Type B pancreatic cell (in vitro differentiated cells): ENCODE results near the gene RPS15A. TPM values are rescaled to one million over a fixed set of nuclear protein-coding genes. Genes with fewer than 3 reads are reported as not detected.
"Not testable (repeated sequence)": the region's sequence is repeated elsewhere in the genome, so short reads cannot be mapped to it uniquely, and the experiment has no call there.

Experiments used
- DNase-seq: peaks from one replicate; pipeline ENCODE4 v3.0.0; 2021; ENCODE audit warnings: mixed read lengths; ENCODE audit not compliant: unreplicated experiment; ENCODE audit errors: extremely low spot score
- H3K27ac Mint-ChIP-seq: 2 replicates; pipeline ENCODE4 v1.8.0; 2021; ENCODE audit warnings: mild to moderate bottlenecking, mixed read lengths
- H3K27me3 Mint-ChIP-seq: 2 replicates; pipeline ENCODE4 v1.8.0; 2021; ENCODE audit warnings: mixed read lengths
- H3K36me3 Mint-ChIP-seq: 2 replicates; pipeline ENCODE4 v1.8.0; 2021; ENCODE audit warnings: mixed read lengths
- H3K4me1 Mint-ChIP-seq: one replicate; pipeline ENCODE4 v1.8.0; 2021; ENCODE audit warnings: mixed read lengths; ENCODE audit not compliant: unreplicated experiment
- H3K4me3 Mint-ChIP-seq: 2 replicates; pipeline ENCODE4 v1.8.0; 2021; ENCODE audit warnings: mild to moderate bottlenecking, mixed read lengths
- H3K9me3 Mint-ChIP-seq: 2 replicates; pipeline ENCODE4 v1.8.0; 2021; ENCODE audit warnings: mixed read lengths
- total RNA-seq: library from RNA; stranded (reverse); gene quantifications from 2 replicates; pipeline ENCODE4 v1.2.1, GENCODE V29; 2021; ENCODE audit warnings: low replicate concordance
- TF ChIP-seq, protein P1 (sequence below): fragments of 200-600 bp; sonication (generic); conservative IDR thresholded peaks from 2 replicates; pipeline ENCODE4 v1.5.0; 2021; ENCODE audit warnings: antibody characterized with exemption, mild to moderate bottlenecking

Gene RPS15A
- total RNA-seq, 1 donor from 2014 or later = 1,807 TPM

DNA sequence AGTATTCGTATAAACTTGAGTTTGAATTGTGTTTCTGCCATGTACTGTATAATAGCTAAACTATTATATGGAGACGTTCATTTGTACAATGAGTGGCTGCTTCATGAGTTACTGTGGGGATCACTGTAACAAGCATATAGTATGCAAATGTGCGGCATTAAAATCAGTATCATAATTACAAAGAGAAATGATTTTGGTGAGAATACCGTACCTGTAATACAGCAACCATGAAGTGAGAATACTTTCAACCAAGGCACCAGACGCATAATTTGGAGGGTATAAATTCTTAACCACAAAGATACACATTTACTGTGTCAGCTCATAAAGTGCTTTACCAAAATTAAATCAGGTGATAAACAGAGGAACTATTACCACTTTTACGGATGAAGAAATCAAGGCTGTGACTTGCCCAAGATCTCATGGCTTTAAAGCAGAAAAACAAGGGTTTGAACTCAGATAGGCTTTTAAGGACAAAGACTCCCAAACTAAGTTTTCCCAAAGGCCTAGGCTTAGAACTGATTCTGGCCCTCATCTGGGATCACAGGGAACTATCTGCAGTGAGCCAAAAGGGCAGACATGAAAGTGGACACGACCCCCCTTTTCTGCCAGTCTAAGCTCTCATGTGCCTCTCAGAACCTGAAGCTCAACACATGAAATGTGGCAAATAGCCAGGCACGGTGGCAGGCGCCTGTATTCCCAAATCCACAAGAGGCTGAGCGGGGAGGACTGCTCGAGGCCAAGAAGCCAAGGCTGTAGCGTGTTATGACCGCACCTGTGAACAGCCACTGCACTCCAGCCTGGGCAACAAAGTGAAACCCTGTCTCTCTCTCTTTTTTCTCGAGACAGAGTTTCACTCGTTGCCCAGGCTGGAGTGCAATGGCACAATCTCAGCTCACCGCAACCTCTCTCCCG, 6.4 kb downstream of the RPS15A start:
- no peaks in the 10 kb centered on the region for H3K27me3 Mint-ChIP-seq
- H3K9me3 Mint-ChIP-seq = no peaks in the 10 kb centered on the region
- no peak for DNase-seq
- no peak overlapping the region for H3K4me3 Mint-ChIP-seq
- H3K27ac Mint-ChIP-seq = peak overlapping the region; percentile 16
- TF ChIP-seq, protein P1, sequence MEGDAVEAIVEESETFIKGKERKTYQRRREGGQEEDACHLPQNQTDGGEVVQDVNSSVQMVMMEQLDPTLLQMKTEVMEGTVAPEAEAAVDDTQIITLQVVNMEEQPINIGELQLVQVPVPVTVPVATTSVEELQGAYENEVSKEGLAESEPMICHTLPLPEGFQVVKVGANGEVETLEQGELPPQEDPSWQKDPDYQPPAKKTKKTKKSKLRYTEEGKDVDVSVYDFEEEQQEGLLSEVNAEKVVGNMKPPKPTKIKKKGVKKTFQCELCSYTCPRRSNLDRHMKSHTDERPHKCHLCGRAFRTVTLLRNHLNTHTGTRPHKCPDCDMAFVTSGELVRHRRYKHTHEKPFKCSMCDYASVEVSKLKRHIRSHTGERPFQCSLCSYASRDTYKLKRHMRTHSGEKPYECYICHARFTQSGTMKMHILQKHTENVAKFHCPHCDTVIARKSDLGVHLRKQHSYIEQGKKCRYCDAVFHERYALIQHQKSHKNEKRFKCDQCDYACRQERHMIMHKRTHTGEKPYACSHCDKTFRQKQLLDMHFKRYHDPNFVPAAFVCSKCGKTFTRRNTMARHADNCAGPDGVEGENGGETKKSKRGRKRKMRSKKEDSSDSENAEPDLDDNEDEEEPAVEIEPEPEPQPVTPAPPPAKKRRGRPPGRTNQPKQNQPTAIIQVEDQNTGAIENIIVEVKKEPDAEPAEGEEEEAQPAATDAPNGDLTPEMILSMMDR = no peak
- H3K4me1 Mint-ChIP-seq = peaks cover 31% of the 10 kb centered on the region
- peaks cover 42% of the 10 kb centered on the region for H3K36me3 Mint-ChIP-seq

DNA sequence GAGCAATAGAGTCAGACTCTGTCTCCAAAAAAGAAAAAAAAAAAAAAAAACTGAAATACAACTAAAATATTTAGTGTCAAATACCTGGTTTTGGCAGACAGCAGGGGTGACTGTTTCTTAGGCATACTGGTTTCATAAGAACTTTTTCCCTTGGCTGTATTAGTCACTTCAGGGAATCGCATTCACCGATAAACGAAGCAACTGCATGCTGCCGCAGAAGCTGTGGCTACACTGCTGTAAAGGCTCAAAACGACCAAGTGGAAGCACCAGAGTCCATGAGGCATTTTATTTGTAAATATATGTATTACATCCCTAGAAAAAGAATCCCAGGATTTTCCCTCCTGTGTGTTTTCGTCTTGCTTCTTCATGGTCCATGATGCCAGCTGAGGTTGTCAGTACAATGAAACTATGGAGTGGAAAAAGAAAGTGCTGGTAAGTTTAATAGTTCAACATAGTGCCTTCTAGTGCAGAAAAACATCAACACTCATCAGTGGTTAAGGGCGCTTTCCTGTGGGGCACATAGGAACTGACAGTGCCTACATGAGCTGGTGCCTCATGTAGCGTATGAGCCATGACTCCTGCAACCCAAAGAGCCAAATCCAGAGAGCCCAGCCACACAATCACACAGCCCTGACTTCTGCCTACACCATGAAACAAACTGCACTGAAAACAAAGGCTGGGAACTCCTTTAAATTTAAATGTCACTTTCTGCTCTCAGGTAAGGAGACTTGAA, 7.3 kb downstream of the RPS15A start:
- peak overlapping the region; percentile 16 for H3K27ac Mint-ChIP-seq
- H3K36me3 Mint-ChIP-seq = peaks cover 34% of the 10 kb centered on the region
- no peak for DNase-seq
- H3K9me3 Mint-ChIP-seq = no peaks in the 10 kb centered on the region
- TF ChIP-seq, protein P1 = no peak
- H3K4me3 Mint-ChIP-seq = no peak overlapping the region
- H3K27me3 Mint-ChIP-seq = no peaks in the 10 kb centered on the region
- H3K4me1 Mint-ChIP-seq = peaks cover 23% of the 10 kb centered on the region

DNA sequence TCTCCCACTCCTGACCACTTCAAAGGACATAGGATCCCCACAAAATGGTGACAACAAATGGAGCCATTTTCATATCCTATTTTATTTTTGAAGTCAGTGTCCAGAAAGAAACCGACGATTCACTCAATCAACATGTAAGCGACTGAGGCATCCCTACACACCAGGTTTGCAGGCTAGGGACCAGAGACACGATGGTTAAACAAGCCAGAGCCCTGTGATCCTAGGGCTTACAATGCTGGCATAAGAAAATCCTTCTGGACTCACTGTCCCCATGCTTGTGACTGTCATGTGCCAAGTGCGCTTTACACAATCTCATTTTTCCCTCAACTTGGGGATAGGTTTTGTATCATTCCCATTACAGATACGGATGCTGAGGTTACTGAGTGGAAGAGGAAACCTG, 8.9 kb downstream of the RPS15A start:
- H3K27me3 Mint-ChIP-seq, H3K4me3 Mint-ChIP-seq, H3K9me3 Mint-ChIP-seq: not testable (repeated sequence)

DNA sequence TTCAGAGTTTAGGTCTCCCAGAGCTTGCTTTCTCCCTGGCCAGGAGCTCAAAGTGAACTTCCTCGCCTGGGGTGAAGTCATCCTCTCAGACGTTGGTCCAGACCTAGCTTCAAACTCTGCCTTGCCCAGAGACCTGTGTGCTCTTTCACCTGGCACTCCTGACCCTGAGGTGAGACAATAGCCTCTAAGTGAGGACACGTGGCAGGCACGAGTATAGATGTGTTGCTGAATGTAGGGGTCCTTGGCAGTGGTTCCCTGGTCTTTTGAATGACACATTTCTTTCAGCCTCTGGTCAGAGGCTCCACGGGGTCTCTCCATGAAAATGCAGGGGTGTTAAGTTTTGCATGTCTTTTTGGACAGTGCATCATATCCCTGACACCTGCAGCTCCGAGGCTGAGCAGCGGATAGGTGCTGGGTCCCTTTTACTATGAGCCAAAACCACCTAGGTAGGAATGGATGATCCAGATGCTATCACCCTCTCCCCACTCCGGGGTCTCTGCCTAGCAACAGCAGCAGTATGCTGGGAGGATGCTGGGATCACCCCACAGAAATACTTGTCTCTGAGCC, 9.6 kb downstream of the RPS15A start:
- not testable (repeated sequence) for DNase-seq, H3K4me1 Mint-ChIP-seq, H3K9me3 Mint-ChIP-seq, H3K27me3 Mint-ChIP-seq, H3K4me3 Mint-ChIP-seq, H3K27ac Mint-ChIP-seq
- peaks cover 19% of the 10 kb centered on the region for H3K36me3 Mint-ChIP-seq

More for the DNA sequence above, 8.9 kb downstream of the RPS15A start:
- peaks cover 14% of the 10 kb centered on the region for H3K4me1 Mint-ChIP-seq
- peaks cover 24% of the 10 kb centered on the region for H3K36me3 Mint-ChIP-seq
- not testable (repeated sequence) for H3K27ac Mint-ChIP-seq, DNase-seq

DNA sequence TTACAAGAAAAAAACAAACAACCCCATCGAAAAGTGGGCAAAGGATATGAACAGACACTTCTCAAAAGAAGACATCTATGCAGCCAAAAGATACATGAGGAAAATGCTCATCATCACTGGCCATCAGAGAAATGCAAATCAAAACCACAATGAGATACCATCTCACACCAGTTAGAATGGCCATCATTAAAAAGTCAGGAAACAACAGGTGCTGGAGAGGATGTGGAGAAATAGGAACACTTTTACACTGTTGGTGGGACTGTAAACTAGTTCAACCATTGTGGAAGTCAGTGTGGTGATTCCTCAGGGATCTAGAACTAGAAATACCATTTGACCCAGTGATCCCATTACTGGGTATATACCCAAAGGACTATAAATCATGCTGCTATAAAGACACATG, 12.5 kb downstream of the RPS15A start:
- not testable (repeated sequence) for H3K27ac Mint-ChIP-seq, H3K27me3 Mint-ChIP-seq, H3K4me1 Mint-ChIP-seq, H3K9me3 Mint-ChIP-seq, DNase-seq, H3K36me3 Mint-ChIP-seq, H3K4me3 Mint-ChIP-seq

DNA sequence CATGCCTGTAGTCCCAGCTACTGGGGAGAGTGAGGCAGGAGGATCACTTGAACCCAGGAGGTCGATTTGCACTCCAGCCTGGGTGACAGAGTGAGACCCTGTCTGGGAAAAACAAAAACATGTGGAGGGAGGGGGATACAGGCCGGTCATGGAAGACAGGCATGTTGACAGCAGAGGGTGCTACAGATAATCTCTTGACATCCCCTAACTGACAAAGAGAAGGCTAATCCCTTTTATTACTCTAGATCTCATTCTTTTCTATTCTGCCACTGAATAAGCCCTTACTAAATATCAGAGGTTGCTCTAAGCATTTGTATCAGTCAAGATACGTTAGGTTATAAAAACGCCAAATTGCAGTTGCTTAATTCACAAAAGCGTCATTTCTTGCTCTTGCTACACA, 13.8 kb downstream of the RPS15A start:
- not testable (repeated sequence) for H3K36me3 Mint-ChIP-seq, DNase-seq, H3K27me3 Mint-ChIP-seq, H3K27ac Mint-ChIP-seq, H3K4me3 Mint-ChIP-seq, H3K4me1 Mint-ChIP-seq, H3K9me3 Mint-ChIP-seq

DNA sequence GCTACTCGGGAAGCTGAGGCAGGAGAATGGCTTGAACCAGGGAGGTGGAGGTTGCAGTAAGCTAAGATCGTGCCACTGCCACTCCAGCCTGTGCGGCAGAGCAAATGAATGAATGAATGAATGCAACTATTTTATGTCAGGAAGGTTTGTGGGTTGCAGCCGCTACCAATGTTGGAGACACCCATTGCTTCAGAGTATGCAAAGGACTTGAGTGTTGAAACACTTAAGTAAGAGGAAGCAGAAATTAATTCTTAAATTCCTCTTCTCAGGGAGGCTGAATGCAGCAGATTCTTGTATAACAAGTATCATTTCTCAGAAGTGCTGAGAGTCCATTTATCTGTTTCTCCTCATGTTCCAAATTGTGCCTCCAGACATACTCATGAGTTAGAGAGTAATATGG, 15.5 kb downstream of the RPS15A start:
- not testable (repeated sequence) for H3K27me3 Mint-ChIP-seq, H3K4me1 Mint-ChIP-seq, H3K36me3 Mint-ChIP-seq, DNase-seq, H3K9me3 Mint-ChIP-seq, H3K27ac Mint-ChIP-seq, H3K4me3 Mint-ChIP-seq

DNA sequence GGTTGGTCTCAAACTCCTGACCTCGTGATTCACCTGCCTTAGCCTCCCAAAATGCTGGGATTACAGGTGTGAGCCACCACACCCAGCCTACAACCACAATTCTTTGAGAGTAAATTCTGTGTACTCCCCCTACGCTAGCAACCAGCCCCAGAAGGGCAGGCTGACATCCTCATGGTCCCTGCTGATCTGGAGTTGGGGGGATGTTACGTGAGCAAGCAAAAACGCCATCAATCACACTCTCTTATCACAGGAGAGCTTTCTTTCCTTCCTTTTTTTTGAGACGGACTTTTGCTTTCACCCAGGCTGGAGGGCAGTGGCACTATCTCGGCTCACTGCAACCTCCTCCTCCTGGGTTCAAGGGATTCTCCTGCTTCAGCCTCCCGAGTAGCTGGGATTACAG, 18.0 kb downstream of the RPS15A start:
- H3K36me3 Mint-ChIP-seq, H3K27ac Mint-ChIP-seq, DNase-seq, H3K4me3 Mint-ChIP-seq, H3K4me1 Mint-ChIP-seq, H3K9me3 Mint-ChIP-seq, H3K27me3 Mint-ChIP-seq: not testable (repeated sequence)

DNA sequence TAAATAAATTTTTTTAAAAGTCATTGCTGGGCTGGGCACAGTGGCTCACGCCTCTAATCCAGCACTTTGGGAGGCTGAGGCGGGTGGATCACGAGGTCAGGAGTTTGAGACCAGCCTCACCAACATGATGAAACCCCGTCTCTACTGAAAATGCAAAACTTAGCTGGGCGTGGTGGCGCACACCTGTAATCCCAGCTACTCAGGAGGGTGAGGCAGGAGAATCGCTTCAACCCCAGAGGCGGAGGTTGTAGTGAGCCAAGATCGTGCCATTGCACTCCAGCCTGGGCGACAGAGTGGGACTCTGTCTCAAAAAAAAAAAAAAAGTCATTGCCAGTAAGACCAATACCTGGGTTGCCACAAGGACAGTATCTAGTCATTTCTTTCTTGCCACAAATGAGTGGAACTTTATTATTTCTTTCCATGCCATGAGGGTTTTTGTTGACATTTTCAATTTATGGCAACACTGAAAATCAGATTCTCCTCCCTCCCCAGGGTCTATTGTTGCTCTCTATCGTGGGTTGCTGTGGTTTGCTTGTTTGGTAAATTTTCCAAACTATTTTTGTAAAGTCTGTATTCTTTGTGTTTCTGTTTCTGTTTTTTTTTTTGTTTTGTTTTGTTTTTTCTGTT, 19.7 kb downstream of the RPS15A start:
- not testable (repeated sequence) for H3K4me3 Mint-ChIP-seq, H3K9me3 Mint-ChIP-seq, H3K4me1 Mint-ChIP-seq, H3K36me3 Mint-ChIP-seq, DNase-seq, H3K27ac Mint-ChIP-seq, H3K27me3 Mint-ChIP-seq

DNA sequence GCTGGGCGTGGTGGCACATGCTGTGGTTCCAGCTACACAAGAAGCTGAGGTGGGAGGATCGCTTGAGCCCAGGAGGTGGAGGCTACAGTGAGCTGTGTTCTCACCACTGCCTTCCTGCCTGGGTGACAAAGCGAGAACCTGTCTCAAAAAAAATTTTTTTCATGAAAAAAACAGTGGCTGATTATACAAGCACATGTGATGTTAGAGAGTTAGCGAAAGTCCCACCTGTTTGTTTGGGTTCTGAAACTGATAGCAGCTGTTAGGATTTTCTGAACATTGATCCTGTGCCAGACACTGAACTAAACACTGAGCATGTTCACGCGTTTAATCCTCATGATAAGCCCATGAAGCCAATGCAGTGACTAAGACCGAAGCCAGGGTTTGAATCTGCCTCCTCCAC, 22.9 kb downstream of the RPS15A start:
- not testable (repeated sequence) for H3K27ac Mint-ChIP-seq, H3K36me3 Mint-ChIP-seq, H3K4me3 Mint-ChIP-seq, DNase-seq, H3K9me3 Mint-ChIP-seq, H3K4me1 Mint-ChIP-seq, H3K27me3 Mint-ChIP-seq

DNA sequence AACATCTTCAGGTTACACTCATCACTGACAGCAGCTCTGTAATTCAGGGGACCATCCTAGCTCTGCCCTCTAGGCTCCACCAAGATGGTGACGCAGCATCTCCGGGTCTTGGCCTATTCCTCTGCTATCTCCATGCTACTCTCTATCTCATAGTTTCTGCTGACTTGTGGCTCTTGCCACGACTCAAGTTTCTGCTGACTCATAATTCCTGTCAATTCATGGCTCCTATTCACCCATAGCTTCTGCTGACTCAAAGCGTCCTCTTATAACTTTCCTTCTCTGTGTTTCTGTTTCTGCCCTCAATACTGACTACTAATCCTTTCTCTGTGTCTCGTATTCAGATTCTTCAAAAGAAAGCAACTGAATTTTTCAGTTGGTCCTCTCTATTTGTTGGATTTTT, 27.4 kb downstream of the RPS15A start:
- H3K4me3 Mint-ChIP-seq, H3K27me3 Mint-ChIP-seq, H3K9me3 Mint-ChIP-seq, DNase-seq, H3K36me3 Mint-ChIP-seq, H3K4me1 Mint-ChIP-seq, H3K27ac Mint-ChIP-seq: not testable (repeated sequence)
